HepG2 (cell line): ENCODE results near the gene SUPT6H. TPM values are rescaled to one million over a fixed set of nuclear protein-coding genes. Genes with fewer than 3 reads are reported as not detected.

Source experiments
- polyA plus RNA-seq, 8 experiments: library from polyadenylated mRNA; depleted of rRNA in 3 of 8; stranded (reverse) in 7 of 8; unstranded in 1 of 8; fragments of >200 nt; fragmentation: Illumina TruSeq in 4 of 8; extraction: Trizol in 4 of 8; gene quantifications; 2 replicates each; pipeline versions ENCODE4 v1.2.1 to v1.2.3, GENCODE V29; 2011 to 2016; ENCODE audit warnings: low read depth in 4 of 8, missing spikeins in 1 of 8, mixed read lengths in 1 of 8; ENCODE audit not compliant: insufficient read depth in 1 of 8
- small RNA-seq, 3 experiments: library from RNA; depleted of rRNA; stranded (forward); fragments of <200 nt; gene quantifications; one replicate each; pipeline ENCODE3, GENCODE V24; 2012; ENCODE audit warnings: low read depth in 2 of 3, low replicate concordance in 1 of 3; ENCODE audit not compliant: insufficient read length in 3 of 3, insufficient read depth in 2 of 3
- total RNA-seq, 5 experiments: library from RNA; depleted of rRNA; stranded (reverse); fragments of >200 nt; fragmentation: Illumina TruSeq; extraction: Trizol; gene quantifications; 2 replicates each; pipeline ENCODE4 v1.2.3, GENCODE V29; 2016; ENCODE audit warnings: low read depth in 1 of 5

SUPT6H gene
- total and polyA plus RNA-seq, 2 of the 13 experiments (the other 11 are each of a cell fraction or from before 2014, with no cell fraction given) = 32.7 to 39.9 TPM

Small RNAs within 50 kb of the gene (small RNA-seq; reads per million reads assigned to genes)
- gene SNORD42A (0 reads per million in 3 experiments), gene SNORD42B (0 to 0.65 (median 0.51) reads per million in 3 experiments), gene SNORD4A (0 reads per million in 3 experiments), gene SNORD4B (0 reads per million in 3 experiments)

Other genes with a start within 250 kb of the SUPT6H start
- not detected in 2 replicates for gene SLC13A2, start 188.6 kb upstream of the SUPT6H start, total RNA-seq (2016; rRNA removed; fragmentation: Illumina TruSeq; extraction: Trizol)
- 0.07 TPM in 1 of 2 replicates, not detected in the other for gene SLC13A2, start 188.6 kb upstream of the SUPT6H start, polyA plus RNA-seq (2011; rRNA removed)
- not detected in 2 replicates for gene FOXN1, start 155.9 kb upstream of the SUPT6H start, total RNA-seq (2016; rRNA removed; fragmentation: Illumina TruSeq; extraction: Trizol)
- 0.01 TPM in 1 of 2 replicates, not detected in the other for gene FOXN1, start 155.9 kb upstream of the SUPT6H start, polyA plus RNA-seq (2011; rRNA removed)
- gene UNC119, start 109.6 kb upstream of the SUPT6H start, total RNA-seq (2016; rRNA removed; fragmentation: Illumina TruSeq; extraction: Trizol) = 7.8 and 10.4 TPM in 2 replicates
- gene UNC119, start 109.6 kb upstream of the SUPT6H start, polyA plus RNA-seq (2011; rRNA removed) = 57.6 and 63.1 TPM in 2 replicates
- gene PIGS, start 90.7 kb upstream of the SUPT6H start, total RNA-seq (2016; rRNA removed; fragmentation: Illumina TruSeq; extraction: Trizol) = 26.6 and 42.6 TPM in 2 replicates
- gene PIGS, start 90.7 kb upstream of the SUPT6H start, polyA plus RNA-seq (2011; rRNA removed) = 23.5 and 31.7 TPM in 2 replicates
- 15.4 and 16.9 TPM in 2 replicates for gene ALDOC, start 85.3 kb upstream of the SUPT6H start, total RNA-seq (2016; rRNA removed; fragmentation: Illumina TruSeq; extraction: Trizol)
- gene ALDOC, start 85.3 kb upstream of the SUPT6H start, polyA plus RNA-seq (2011; rRNA removed) = 60.9 and 86.5 TPM in 2 replicates
- gene SPAG5, start 63.2 kb upstream of the SUPT6H start, total RNA-seq (2016; rRNA removed; fragmentation: Illumina TruSeq; extraction: Trizol) = 98.0 and 105 TPM in 2 replicates
- gene SPAG5, start 63.2 kb upstream of the SUPT6H start, polyA plus RNA-seq (2011; rRNA removed) = 28.2 and 41.4 TPM in 2 replicates
- 1.9 and 5.0 TPM in 2 replicates for gene RSKR, start 48.0 kb upstream of the SUPT6H start, total RNA-seq (2016; rRNA removed; fragmentation: Illumina TruSeq; extraction: Trizol)
- gene RSKR, start 48.0 kb upstream of the SUPT6H start, polyA plus RNA-seq (2011; rRNA removed) = 8.6 and 10.4 TPM in 2 replicates
- 61.0 and 66.7 TPM in 2 replicates for gene BLTP2, start 17.0 kb upstream of the SUPT6H start, total RNA-seq (2016; rRNA removed; fragmentation: Illumina TruSeq; extraction: Trizol)
- gene BLTP2, start 17.0 kb upstream of the SUPT6H start, polyA plus RNA-seq (2011; rRNA removed) = 66.9 and 80.9 TPM in 2 replicates
- 39.1 and 58.2 TPM in 2 replicates for gene SDF2, start 299 bp upstream of the SUPT6H start, total RNA-seq (2016; rRNA removed; fragmentation: Illumina TruSeq; extraction: Trizol)
- gene SDF2, start 299 bp upstream of the SUPT6H start, polyA plus RNA-seq (2011; rRNA removed) = 58.4 and 61.2 TPM in 2 replicates
- gene PROCA1, start 49.7 kb downstream of the SUPT6H start, total RNA-seq (2016; rRNA removed; fragmentation: Illumina TruSeq; extraction: Trizol) = 0.31 and 0.73 TPM in 2 replicates
- 0.82 and 1.5 TPM in 2 replicates for gene PROCA1, start 49.7 kb downstream of the SUPT6H start, polyA plus RNA-seq (2011; rRNA removed)
- 0.49 TPM in 1 of 2 replicates, not detected in the other for gene RAB34, start 55.7 kb downstream of the SUPT6H start, total RNA-seq (2016; rRNA removed; fragmentation: Illumina TruSeq; extraction: Trizol)
- not detected in 2 replicates for gene RAB34, start 55.7 kb downstream of the SUPT6H start, polyA plus RNA-seq (2011; rRNA removed)
- gene RPL23A, start 57.8 kb downstream of the SUPT6H start, total RNA-seq (2016; rRNA removed; fragmentation: Illumina TruSeq; extraction: Trizol) = 1,771 and 1,936 TPM in 2 replicates
- gene RPL23A, start 57.8 kb downstream of the SUPT6H start, polyA plus RNA-seq (2011; rRNA removed) = 1,550 and 1,876 TPM in 2 replicates
- gene TLCD1, start 64.0 kb downstream of the SUPT6H start, total RNA-seq (2016; rRNA removed; fragmentation: Illumina TruSeq; extraction: Trizol) = 9.6 and 19.6 TPM in 2 replicates
- 14.9 and 18.1 TPM in 2 replicates for gene TLCD1, start 64.0 kb downstream of the SUPT6H start, polyA plus RNA-seq (2011; rRNA removed)
- 4.3 and 5.8 TPM in 2 replicates for gene NEK8, start 66.6 kb downstream of the SUPT6H start, total RNA-seq (2016; rRNA removed; fragmentation: Illumina TruSeq; extraction: Trizol)
- 13.5 and 15.6 TPM in 2 replicates for gene NEK8, start 66.6 kb downstream of the SUPT6H start, polyA plus RNA-seq (2011; rRNA removed)
- gene TRAF4, start 81.8 kb downstream of the SUPT6H start, total RNA-seq (2016; rRNA removed; fragmentation: Illumina TruSeq; extraction: Trizol) = 56.6 and 89.9 TPM in 2 replicates
- gene TRAF4, start 81.8 kb downstream of the SUPT6H start, polyA plus RNA-seq (2011; rRNA removed) = 86.0 and 108 TPM in 2 replicates
- 3.5 and 4.7 TPM in 2 replicates for gene FAM222B, start 180.6 kb downstream of the SUPT6H start, total RNA-seq (2016; rRNA removed; fragmentation: Illumina TruSeq; extraction: Trizol)
- 7.3 TPM in 2 replicates for gene FAM222B, start 180.6 kb downstream of the SUPT6H start, polyA plus RNA-seq (2011; rRNA removed)
- gene ERAL1, start 192.8 kb downstream of the SUPT6H start, total RNA-seq (2016; rRNA removed; fragmentation: Illumina TruSeq; extraction: Trizol) = 46.9 and 50.7 TPM in 2 replicates
- gene ERAL1, start 192.8 kb downstream of the SUPT6H start, polyA plus RNA-seq (2011; rRNA removed) = 72.2 and 73.5 TPM in 2 replicates
- gene FLOT2, start 235.5 kb downstream of the SUPT6H start, total RNA-seq (2016; rRNA removed; fragmentation: Illumina TruSeq; extraction: Trizol) = 54.3 and 60.7 TPM in 2 replicates
- gene FLOT2, start 235.5 kb downstream of the SUPT6H start, polyA plus RNA-seq (2011; rRNA removed) = 54.5 and 60.6 TPM in 2 replicates
- 7.6 and 12.6 TPM in 2 replicates for gene DHRS13, start 240.9 kb downstream of the SUPT6H start, total RNA-seq (2016; rRNA removed; fragmentation: Illumina TruSeq; extraction: Trizol)
- 11.8 and 14.9 TPM in 2 replicates for gene DHRS13, start 240.9 kb downstream of the SUPT6H start, polyA plus RNA-seq (2011; rRNA removed)